Mucosa of gallbladder (tissue), 1 donor: Measurements from ENCODE around the gene DAGLA. TPM values are rescaled to one million over a fixed set of nuclear protein-coding genes. Genes with fewer than 3 reads are reported as not detected.

ENCODE experiments used
- DNase-seq: peaks from one replicate; pipeline ENCODE4 v3.0.0-alpha.2; 2020; ENCODE audit warnings: low spot score
- total RNA-seq: library from RNA; stranded (reverse); gene quantifications from one replicate; pipeline ENCODE4 v1.2.1, GENCODE V29; 2021
- donor health status: DM: no; HTN: no; CAD: no.

DAGLA gene
- total RNA-seq, 1 donor from 2014 or later, result 10.6 TPM

DNA sequence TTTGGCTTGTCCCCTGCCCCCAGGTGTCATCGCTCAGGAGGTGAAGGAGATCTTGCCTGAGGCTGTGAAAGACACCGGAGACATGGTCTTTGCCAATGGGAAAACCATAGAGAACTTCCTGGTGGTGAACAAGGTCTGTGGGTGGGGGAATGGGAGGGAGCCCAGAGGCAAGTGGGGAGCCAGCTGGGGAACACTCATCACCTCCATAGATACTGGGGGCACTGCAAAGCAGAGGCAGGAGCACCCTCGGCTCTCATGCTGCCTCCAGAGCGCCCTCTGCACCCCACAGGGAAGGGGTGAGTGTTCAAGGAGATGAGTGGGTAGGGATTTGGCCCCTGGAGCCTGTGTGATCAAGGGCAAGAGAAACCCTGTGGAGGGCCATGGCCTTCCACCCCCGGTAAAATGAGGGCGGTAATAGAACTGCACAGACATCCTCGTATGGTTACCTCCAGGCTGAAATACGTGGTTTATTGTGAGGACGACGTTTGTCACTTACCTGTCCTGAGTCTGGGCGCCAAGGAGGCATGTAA, 98.2 kb downstream of the DAGLA start:
- no peak for DNase-seq

DNA sequence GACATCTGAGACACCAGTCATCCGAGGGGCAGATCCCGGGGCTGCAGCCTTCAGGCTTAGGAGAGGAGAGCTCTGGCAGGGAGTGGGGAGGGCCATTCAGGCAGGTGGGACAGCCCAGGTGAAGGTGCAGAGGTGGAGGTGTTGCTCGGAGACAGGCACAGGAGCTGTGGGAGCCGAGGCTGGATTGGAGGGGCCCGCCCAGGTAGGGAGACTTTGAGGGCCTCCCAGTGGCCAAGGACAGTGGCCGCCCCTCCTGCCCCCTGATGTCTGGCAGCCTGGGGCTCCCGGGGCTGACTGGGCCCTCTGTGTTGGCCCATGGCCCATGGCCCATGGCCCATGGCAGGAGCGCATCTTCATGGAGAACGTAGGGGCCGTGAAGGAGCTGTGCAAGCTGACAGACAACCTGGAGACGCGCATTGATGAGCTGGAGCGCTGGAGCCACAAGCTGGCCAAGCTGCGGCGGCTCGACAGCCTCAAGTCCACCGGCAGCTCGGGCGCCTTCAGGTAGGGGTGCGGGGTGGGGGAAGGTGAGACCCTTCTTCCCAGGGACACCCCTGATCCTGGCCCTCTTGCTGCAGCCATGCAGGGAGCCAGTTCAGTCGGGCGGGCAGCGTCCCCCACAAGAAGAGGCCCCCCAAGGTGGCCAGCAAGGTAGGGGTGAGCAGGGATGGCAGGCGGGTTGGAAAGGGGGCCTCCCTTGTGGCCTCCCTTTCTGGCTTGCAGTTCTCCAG, 98.9 kb downstream of the DAGLA start:
- no peak for DNase-seq

GRCh38 chr11:61779666-61780525, 99.7 kb downstream of the DAGLA start:
- no peak for DNase-seq

DNA sequence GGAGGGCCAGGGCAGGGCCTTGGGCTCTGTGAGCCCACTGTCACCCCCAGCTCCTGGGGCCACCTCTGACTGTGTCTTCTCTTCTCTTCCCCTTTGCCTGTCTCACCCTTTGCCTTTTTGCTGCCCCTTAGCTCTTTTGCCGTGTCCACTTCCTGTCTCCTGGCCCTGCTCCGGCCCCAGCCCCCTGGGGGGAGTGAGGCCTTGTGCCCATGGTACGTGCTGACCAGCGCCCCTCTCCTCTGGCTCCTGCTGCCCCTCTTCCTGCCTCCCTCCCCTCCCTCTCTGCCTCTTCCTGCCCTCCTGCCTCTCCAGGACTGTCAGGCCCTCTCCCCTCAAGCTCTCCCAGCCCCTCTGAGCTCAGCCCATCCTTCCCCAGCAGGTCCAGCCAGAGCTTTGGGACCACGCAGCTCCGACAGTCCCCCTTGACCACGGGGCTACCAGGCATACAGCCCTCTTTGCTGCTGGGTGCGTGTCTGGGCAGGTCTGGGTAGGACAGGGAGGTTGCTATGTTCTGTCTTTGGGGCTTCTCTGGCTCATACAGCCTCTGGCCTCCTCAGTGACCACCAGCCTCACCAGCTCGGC, 100.5 kb downstream of the DAGLA start:
- no peak for DNase-seq

GRCh38 chr11:61781585-61781984, 101.4 kb downstream of the DAGLA start:
- no peak for DNase-seq

GRCh38 chr11:61782299-61782698, 102.1 kb downstream of the DAGLA start:
- no peak for DNase-seq

GRCh38 chr11:61782841-61783240, 102.7 kb downstream of the DAGLA start:
- DNase-seq, result no peak

GRCh38 chr11:61783717-61784505, 103.7 kb downstream of the DAGLA start:
- DNase-seq, result no peak

GRCh38 chr11:61784506-61784805, 104.3 kb downstream of the DAGLA start:
- no peak for DNase-seq

GRCh38 chr11:61785837-61786402, 105.7 kb downstream of the DAGLA start:
- DNase-seq, result no peak

DNA sequence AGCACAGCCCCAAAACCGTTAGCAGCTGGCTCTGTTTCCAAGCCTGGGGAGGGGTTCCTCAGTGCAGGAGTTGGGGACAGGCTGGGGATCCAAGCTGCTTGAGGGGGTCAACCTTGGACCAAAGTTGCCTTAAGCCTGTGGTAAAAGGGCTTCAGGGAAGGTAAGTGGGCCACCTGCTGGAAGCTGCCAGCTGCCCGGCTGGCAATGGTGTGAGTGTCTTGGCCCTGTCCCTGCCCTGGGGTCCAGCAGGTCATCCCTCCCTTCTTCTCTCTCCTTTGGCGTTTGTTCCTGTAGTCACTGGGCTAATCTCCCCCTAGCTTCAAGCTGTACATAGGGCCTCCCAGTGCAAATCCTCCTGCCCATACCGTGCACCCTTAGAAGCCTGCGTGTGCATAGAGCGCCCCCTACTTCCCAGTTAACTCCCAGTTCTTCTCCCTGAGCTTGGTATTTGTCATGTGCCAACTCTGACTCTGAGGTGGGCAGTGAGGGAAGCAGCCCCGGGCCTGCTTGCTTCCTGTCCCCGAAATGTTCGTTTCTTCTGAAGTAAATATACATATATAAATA, 107.8 kb downstream of the DAGLA start:
- DNase-seq, result peak; percentile 65

DNA sequence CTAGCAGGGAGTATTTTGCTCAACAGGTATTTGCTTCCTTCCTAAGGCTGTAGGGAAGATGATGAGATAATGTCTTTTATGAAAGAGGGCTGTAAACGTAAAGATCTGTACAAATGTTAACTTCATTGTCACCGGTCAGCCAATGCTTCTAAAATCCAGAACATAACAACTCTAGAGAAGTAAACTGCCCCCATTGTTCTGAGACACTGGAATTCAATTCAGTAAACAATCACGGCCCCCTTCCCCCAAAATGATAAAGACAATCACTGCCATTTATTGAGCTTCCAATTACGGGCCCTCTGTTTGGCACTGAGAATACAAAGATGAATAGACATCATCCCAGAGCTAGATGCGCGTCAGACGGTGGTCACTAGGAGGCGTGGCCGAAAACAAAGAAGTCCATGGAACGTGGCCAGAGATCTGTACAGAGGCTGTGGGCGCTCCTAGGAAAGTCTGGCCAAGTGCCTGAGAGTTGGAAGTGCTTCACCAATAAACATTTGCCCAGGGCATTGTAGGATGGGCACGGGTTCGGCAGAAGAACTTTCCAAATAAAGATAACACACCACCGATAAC, 111.6 kb downstream of the DAGLA start:
- DNase-seq, result peak; percentile 57

DNA sequence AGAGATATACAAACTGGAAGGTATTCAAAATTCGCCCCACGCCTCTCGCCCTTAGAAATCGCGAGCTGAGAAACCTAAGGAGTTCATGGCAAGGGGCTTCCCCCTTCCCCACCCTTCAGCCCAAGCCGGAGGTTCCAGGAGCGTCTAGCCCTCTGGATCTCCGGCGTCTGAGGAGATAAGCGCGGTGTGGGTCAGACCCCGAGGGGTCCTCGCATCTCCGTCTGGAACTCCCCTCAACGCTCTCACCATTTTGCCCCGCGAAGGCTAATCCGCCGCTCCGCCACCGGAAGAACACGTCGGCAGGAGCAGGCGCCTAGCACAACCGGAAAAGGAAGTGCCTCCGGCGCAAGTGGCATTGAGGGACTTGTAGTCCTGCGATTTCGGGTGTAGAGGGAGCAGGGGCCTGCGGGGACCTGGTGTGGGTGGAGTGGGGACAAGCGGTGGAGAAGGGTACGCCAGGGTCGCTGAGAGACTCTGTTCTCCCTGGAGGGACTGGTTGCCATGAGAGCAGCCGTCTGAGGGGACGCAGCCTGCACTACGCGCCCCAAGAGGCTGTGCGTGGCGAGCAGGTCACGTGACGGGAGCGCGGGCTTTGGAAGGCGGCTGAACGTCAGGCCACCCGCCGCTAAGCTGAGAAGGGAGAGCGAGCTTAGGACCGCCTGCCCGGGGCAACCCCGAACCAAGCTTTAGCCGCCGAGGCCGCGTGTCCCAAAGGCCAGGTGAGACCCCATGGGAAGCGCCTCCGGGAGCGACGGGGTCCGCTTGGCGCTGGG, 112.3 kb downstream of the DAGLA start, which contains the start of the genes FEN1 and TMEM258:
Gene FEN1, plus strand, starts transcription at position 602 of the 773 bp plus-strand sequence. CDS start 2,451 bp downstream, outside the sequence.
Gene TMEM258, minus strand, starts transcription at position 290 of the 773 bp plus-strand sequence. Its CDS starts 41 bp downstream, at position 249.
- peak; percentile 88 for DNase-seq

GRCh38 chr11:61793083-61793828, 113.1 kb downstream of the DAGLA start:
- DNase-seq, result no peak

GRCh38 chr11:61793829-61794204, 113.6 kb downstream of the DAGLA start:
- DNase-seq, result no peak

DNA sequence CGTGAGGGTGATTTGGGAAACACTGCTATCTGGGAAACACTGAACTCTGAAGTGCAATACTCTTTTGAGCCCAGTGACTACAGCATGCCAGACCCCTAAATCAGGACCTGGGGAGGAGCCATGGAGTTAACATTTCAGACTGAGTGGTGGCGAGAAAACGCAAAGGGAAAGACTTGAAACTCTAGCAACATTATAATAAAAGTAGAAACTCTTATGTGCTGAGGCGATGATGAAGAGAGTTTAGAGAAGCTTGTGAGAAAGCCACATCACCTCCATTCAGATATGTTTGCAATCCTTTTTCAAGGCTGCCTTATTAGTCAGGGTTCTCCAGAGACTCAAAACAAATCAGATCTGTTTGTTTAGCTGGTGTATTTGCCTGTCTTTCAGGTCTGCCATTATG, 114.4 kb downstream of the DAGLA start:
- DNase-seq, result no peak

DNA sequence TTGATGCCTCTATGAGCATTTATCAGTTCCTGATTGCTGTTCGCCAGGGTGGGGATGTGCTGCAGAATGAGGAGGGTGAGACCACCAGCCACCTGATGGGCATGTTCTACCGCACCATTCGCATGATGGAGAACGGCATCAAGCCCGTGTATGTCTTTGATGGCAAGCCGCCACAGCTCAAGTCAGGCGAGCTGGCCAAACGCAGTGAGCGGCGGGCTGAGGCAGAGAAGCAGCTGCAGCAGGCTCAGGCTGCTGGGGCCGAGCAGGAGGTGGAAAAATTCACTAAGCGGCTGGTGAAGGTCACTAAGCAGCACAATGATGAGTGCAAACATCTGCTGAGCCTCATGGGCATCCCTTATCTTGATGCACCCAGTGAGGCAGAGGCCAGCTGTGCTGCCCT, 115.3 kb downstream of the DAGLA start:
- DNase-seq, result no peak

DNA sequence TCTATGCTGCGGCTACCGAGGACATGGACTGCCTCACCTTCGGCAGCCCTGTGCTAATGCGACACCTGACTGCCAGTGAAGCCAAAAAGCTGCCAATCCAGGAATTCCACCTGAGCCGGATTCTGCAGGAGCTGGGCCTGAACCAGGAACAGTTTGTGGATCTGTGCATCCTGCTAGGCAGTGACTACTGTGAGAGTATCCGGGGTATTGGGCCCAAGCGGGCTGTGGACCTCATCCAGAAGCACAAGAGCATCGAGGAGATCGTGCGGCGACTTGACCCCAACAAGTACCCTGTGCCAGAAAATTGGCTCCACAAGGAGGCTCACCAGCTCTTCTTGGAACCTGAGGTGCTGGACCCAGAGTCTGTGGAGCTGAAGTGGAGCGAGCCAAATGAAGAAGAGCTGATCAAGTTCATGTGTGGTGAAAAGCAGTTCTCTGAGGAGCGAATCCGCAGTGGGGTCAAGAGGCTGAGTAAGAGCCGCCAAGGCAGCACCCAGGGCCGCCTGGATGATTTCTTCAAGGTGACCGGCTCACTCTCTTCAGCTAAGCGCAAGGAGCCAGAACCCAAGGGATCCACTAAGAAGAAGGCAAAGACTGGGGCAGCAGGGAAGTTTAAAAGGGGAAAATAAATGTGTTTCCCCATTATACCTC, 115.8 kb downstream of the DAGLA start:
- no peak for DNase-seq
